Immature natural killer cell (primary cell): ENCODE measurements around the gene SAFB2. TPM values are rescaled to one million over a fixed set of nuclear protein-coding genes. Genes with fewer than 3 reads are reported as not detected.

Experiments
- DNase-seq, 3 donors: peaks; one replicate each; pipeline ENCODE4 v3.0.0; 2022; ENCODE audit warnings: mixed read lengths in 1 of 3
- H3K27ac Mint-ChIP-seq, 6 donors: one replicate each; pipeline ENCODE4 v1.8.0; 2020; ENCODE audit warnings: mixed read lengths in 6 of 6, mild to moderate bottlenecking in 5 of 6, inconsistent platforms in 4 of 6, moderate library complexity in 3 of 6
- H3K27me3 Mint-ChIP-seq, 3 donors: one replicate each; pipeline ENCODE4 v1.8.0; 2020 to 2021; ENCODE audit warnings: low read depth in 3 of 3, mild to moderate bottlenecking in 3 of 3, mixed read lengths in 3 of 3, moderate library complexity in 3 of 3, inconsistent platforms in 1 of 3
- H3K36me3 Mint-ChIP-seq, 3 donors: one replicate each; pipeline ENCODE4 v1.8.0; 2020; ENCODE audit warnings: mixed read lengths in 3 of 3, inconsistent platforms in 2 of 3, mild to moderate bottlenecking in 2 of 3
- H3K4me1 Mint-ChIP-seq, 2 donors: one replicate each; pipeline ENCODE4 v1.8.0; 2020; ENCODE audit warnings: inconsistent platforms in 2 of 2, mild to moderate bottlenecking in 2 of 2, mixed read lengths in 2 of 2, moderate library complexity in 1 of 2
- H3K4me3 Mint-ChIP-seq, 5 donors: one replicate each; pipeline ENCODE4 v1.8.0; 2020; ENCODE audit warnings: mild to moderate bottlenecking in 5 of 5, mixed read lengths in 5 of 5, inconsistent platforms in 3 of 5, moderate library complexity in 3 of 5
- H3K9me3 Mint-ChIP-seq, 6 donors: one replicate each; pipeline ENCODE4 v1.8.0; 2020; ENCODE audit warnings: mild to moderate bottlenecking in 6 of 6, mixed read lengths in 6 of 6, inconsistent platforms in 4 of 6, moderate library complexity in 3 of 6
- polyA plus RNA-seq, 3 donors: library from polyadenylated mRNA; unstranded; fragments of 300-500 nt; fragmentation: Illumina TruSeq; gene quantifications; one replicate each; pipeline ENCODE4 v1.2.3, GENCODE V29; 2021

The SAFB2 gene
- polyA plus RNA-seq, 3 donors from 2014 or later = 12.8 to 43.4 (median 19.6) TPM

GRCh38 chr19:5591476-5591875 lies 31.1 kb downstream of the SAFB2 start:
- no peak for DNase-seq
- peaks cover 16 to 59% (median 19%) of the 10 kb centered on the region in 3 donors for H3K36me3 Mint-ChIP-seq
- H3K4me3 Mint-ChIP-seq = no peak overlapping the region
- H3K4me1 Mint-ChIP-seq = peaks cover under 1 to 3% of the 10 kb centered on the region in 2 donors
- H3K27me3 Mint-ChIP-seq = peaks cover 5% of the 10 kb centered on the region in 3 donors
- no peak overlapping the region for H3K27ac Mint-ChIP-seq
- H3K9me3 Mint-ChIP-seq = no peaks in the 10 kb centered on the region

DNA sequence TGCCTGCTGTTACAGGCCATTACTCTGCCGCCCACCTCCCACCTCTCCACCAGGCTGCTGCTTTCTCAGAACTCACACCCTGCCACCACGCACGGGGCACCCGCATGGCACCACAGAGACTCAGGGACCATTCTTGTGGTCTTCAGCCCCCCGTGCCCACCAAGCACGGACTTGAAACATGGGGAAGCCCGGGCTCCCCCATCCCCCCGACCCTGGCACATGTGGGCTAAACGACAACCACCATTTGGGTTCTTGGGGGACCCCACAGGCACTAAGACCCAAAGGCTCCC lies 31.8 kb downstream of the SAFB2 start:
- no peak overlapping the region for H3K27ac Mint-ChIP-seq
- H3K9me3 Mint-ChIP-seq = no peaks in the 10 kb centered on the region
- peaks cover 1 to 3% of the 10 kb centered on the region in 2 donors for H3K4me1 Mint-ChIP-seq
- H3K4me3 Mint-ChIP-seq = no peak overlapping the region
- DNase-seq = no peak
- H3K36me3 Mint-ChIP-seq = peaks cover 16 to 56% (median 18%) of the 10 kb centered on the region in 3 donors
- H3K27me3 Mint-ChIP-seq = peaks cover 5% of the 10 kb centered on the region in 3 donors

- Mint-ChIP-seq H3K36me3 (peaks cover 14 to 53% (median 16%) of the 10 kb centered on the region in 3 donors), H3K27ac (no peak overlapping the region), H3K9me3 (no peaks in the 10 kb centered on the region)
These were observed 32.3 kb downstream of the SAFB2 start for GRCh38 chr19:5590151-5590864.

DNA sequence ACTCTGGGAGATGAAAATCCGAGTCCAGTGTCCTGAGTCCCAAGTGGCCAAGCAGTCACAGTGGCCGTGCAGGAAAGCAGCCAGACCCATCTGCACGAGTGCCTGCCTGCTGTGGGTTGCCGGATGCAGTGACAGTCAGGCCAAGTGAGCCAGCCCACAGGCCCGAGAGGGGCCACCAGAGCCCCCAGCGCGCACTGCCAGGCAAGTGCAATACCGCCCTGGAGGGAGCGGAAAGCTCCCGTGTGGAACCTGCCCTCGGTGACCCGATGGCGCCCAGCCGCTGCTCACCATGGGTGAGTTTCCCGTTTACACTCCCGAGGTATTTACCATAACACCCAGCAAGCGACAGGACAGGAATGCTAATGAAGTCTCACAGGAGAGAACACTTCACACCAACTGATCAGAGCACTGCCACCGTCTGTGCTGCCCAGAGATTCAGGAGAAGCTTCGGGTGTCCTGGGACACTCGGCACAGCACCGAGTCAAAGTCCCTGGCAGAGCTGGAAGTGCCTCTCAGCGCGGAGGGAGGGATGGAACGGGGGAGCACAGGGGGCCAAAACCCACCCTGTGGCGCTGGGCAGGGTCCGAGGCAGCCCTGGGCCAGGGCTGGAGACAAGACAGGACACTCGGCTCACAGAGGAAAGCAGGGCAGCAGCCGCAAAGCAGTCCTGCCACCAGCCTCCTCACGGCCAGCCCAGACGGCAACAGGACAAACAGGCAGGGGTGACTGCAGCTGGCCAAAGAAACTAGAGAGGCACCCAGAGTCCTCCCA lies 33.5 kb downstream of the SAFB2 start:
- H3K4me3 Mint-ChIP-seq = no peak overlapping the region
- H3K9me3 Mint-ChIP-seq = no peaks in the 10 kb centered on the region
- H3K4me1 Mint-ChIP-seq = peaks cover 4 to 6% of the 10 kb centered on the region in 2 donors
- H3K27ac Mint-ChIP-seq = no peak overlapping the region
- no peak for DNase-seq
- peaks cover 11 to 48% (median 13%) of the 10 kb centered on the region in 3 donors for H3K36me3 Mint-ChIP-seq
- peaks cover 1 to 4% (median 2%) of the 10 kb centered on the region in 3 donors for H3K27me3 Mint-ChIP-seq

More at GRCh38 chr19:5590151-5590864, 32.3 kb downstream of the SAFB2 start:
- Mint-ChIP-seq H3K27me3 (peaks cover 4 to 5% (median 4%) of the 10 kb centered on the region in 3 donors), H3K4me3 (no peak overlapping the region), H3K4me1 (peaks cover 4 to 6% of the 10 kb centered on the region in 2 donors)
- no peak for DNase-seq

DNA sequence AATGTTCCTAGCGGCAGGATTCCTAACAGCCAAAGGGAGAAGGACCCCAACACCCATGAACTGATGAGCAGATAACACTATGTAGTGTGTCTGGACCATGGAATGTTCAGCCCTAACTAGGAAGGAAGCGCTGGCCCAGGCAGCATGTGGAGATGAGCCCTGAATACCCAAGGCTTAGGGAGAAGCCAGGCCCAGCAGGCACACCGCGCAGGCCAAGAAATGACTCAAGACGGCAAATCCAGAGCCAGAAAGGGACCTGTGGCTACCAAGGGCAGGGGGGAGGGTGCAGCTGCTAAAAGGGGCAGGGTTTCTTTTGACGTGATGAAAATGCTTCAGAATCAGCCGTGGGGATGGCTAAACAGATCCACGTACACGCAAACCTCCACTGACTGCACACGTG lies 34.1 kb downstream of the SAFB2 start:
- H3K27ac Mint-ChIP-seq = peak overlapping the region in 1 of 6 donors; percentile 55

DNA sequence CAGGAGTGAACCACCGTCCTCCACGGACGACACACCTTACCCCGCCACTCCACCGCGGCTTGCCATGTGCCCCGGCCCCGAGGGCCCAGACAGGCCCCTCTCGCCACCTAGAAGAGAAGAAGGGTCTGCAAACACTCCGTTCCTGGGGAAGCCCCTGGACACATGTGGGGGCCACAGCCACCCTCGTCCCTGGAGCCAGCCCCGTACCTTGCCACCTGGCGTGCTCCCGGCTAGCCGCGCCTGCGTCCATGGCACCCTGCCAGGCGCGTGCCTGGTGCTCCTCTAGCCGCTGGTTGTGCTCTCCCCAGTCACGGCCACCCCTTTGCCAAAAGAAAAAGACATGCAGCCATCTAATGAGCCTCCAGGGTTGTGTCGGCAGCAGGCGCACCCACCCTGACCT lies 34.9 kb downstream of the SAFB2 start:
- no peak overlapping the region for H3K4me3 Mint-ChIP-seq
- H3K27ac Mint-ChIP-seq = no peak overlapping the region
- H3K36me3 Mint-ChIP-seq = peaks cover 3 to 38% (median 5%) of the 10 kb centered on the region in 3 donors

More for the DNA sequence above, 34.1 kb downstream of the SAFB2 start:
- Mint-ChIP-seq H3K36me3 (peaks cover 10 to 46% (median 12%) of the 10 kb centered on the region in 3 donors), H3K4me3 (no peak overlapping the region), H3K4me1 (peaks cover 4 to 6% of the 10 kb centered on the region in 2 donors), H3K27me3 (peaks cover 1 to 4% (median 2%) of the 10 kb centered on the region in 3 donors), H3K9me3 (no peaks in the 10 kb centered on the region)
- DNase-seq = no peak

GRCh38 chr19:5587071-5587455 lies 35.5 kb downstream of the SAFB2 start:
- Mint-ChIP-seq H3K4me3 (no peak overlapping the region), H3K9me3 (no peaks in the 10 kb centered on the region), H3K36me3 (peaks cover 0 to 32% (median 5%) of the 10 kb centered on the region in 3 donors), H3K4me1 (peaks cover 4 to 6% of the 10 kb centered on the region in 2 donors), H3K27me3 (peaks cover 1 to 2% (median 2%) of the 10 kb centered on the region in 3 donors), H3K27ac (no peak overlapping the region)
- DNase-seq = no peak

More for the DNA sequence above, 34.9 kb downstream of the SAFB2 start:
- H3K4me1 Mint-ChIP-seq = peaks cover 4 to 6% of the 10 kb centered on the region in 2 donors
- peaks cover 1 to 4% (median 2%) of the 10 kb centered on the region in 3 donors for H3K27me3 Mint-ChIP-seq
- no peak for DNase-seq
- no peaks in the 10 kb centered on the region for H3K9me3 Mint-ChIP-seq

DNA sequence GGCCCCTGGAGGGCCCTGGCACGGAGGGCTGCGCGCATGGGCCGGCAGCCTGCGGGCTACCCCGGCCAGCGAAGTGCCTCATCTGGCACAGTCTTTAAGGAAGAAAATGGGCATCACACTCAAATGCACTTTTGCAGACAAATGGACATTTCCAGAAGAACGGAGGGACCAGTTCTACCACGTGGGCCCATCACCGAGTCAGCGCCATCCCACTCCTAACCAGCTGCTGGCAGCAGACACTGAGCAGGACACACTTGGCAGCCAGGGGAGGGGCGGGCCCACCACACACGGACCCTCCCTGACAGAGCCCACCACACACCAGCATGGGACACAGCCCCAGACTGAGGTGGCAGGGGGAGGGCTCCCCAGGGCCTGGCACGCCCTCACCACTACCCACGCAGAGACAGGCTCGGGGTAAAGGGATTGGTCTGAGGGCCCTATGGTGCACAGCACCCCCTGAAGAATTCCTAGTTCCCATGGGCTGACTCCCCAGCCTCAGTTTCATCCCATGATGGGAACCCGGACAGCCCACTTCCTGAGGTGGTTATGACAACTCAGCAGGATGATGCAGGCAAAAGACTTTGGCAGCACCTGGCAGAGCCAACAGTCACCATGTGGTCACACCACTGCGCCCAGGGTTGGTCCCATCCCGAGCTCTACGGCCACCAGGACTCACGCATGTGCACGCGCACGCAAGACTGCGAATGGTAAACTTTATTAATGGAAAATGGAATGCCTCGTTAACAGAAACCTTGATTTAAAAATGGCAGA lies 36.1 kb downstream of the SAFB2 start:
- H3K4me3 Mint-ChIP-seq = no peak overlapping the region
- H3K9me3 Mint-ChIP-seq = no peaks in the 10 kb centered on the region
- H3K27ac Mint-ChIP-seq = no peak overlapping the region
- peaks cover 4 to 6% of the 10 kb centered on the region in 2 donors for H3K4me1 Mint-ChIP-seq
- H3K36me3 Mint-ChIP-seq = peaks cover 0 to 27% (median 5%) of the 10 kb centered on the region in 3 donors
- H3K27me3 Mint-ChIP-seq = peaks cover 2% of the 10 kb centered on the region in 3 donors
- no peak for DNase-seq

DNA sequence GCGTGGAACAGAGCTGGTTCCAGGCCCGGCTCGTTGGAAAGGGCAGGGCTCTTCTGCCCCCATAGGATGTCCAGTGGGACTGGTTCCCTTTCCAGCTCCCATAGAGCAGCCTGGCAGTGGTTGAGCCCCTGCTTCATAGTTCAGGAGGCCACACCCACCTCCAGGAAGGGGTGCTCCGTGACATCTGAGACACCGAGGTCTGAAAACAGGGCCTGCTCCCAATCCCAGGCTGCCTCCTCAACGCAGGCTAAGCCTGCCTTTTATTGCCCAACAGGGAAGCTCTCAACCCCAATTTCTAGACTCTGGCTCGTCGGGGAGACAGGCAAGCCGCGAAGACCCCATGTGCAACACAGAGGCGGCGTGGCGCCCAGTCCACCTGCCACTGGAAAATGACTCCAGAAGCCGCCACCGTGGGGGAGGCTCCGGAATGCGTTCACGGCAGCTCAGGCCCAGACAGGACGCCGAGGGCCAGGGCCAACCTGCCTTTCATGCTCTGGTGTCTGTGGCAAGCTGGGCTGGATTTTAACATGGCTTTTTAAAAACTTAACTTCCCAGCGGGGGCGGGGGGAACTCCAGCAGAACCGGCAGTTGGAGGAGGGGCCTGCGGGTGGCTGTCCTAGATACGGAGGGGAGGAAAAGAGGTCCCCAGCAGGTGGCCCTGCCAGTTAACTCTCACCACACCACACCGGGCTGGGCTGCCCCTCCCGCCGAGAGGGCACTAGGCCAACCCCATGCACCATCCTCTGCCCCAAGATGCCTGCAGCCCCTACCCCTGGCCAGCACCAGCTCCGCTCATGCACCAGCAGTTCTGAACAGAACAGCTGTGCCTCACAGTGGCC lies 36.9 kb downstream of the SAFB2 start:
- Mint-ChIP-seq H3K9me3 (no peaks in the 10 kb centered on the region), H3K4me1 (peaks cover 4 to 6% of the 10 kb centered on the region in 2 donors), H3K4me3 (no peak overlapping the region), H3K36me3 (peaks cover 0 to 22% (median 5%) of the 10 kb centered on the region in 3 donors), H3K27me3 (peaks cover 2 to 5% (median 4%) of the 10 kb centered on the region in 3 donors), H3K27ac (peak overlapping the region in 3 of 6 donors; percentile 22 to 48 (median 28))
- DNase-seq = no peak

GRCh38 chr19:5580161-5580571 lies 42.4 kb downstream of the SAFB2 start:
- Mint-ChIP-seq H3K4me3 (no peak overlapping the region), H3K36me3 (no peaks in the 10 kb centered on the region), H3K27me3 (peaks cover 2% of the 10 kb centered on the region in 3 donors), H3K9me3 (no peaks in the 10 kb centered on the region), H3K4me1 (peaks cover 7 to 9% of the 10 kb centered on the region in 2 donors), H3K27ac (peak overlapping the region in 1 of 6 donors; percentile 28)
- DNase-seq = no peak

DNA sequence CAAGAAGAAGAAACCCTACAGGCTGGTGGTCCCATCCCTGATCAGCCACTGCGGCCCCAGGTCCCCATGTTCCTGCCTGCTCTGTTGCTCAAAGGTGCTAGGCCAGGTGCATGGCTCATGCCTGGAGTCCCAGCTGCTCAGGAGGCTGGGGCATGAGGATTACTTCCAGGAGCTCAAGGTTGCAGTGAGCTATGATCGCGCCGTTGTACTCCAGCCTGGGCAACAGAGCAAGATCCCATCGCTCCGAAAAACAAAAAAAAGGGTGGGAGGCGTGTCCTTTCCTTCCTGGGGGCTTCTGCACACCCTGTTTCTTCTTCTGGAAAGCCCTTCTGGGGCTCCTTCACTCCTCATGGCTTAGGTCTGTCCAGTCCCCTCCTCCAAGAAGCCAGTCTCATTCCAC lies 42.9 kb downstream of the SAFB2 start:
- H3K4me1 Mint-ChIP-seq = peaks cover 7 to 9% of the 10 kb centered on the region in 2 donors
- H3K36me3 Mint-ChIP-seq = no peaks in the 10 kb centered on the region
- H3K27me3 Mint-ChIP-seq = peaks cover 2% of the 10 kb centered on the region in 3 donors
- no peaks in the 10 kb centered on the region for H3K9me3 Mint-ChIP-seq
- peak overlapping the region in 1 of 6 donors; percentile 28 for H3K27ac Mint-ChIP-seq
- H3K4me3 Mint-ChIP-seq = no peak overlapping the region
- DNase-seq = no peak

- no peak overlapping the region for H3K4me3 Mint-ChIP-seq
These were observed 43.3 kb downstream of the SAFB2 start for GRCh38 chr19:5579286-5579685.

More at GRCh38 chr19:5579286-5579685, 43.3 kb downstream of the SAFB2 start:
- Mint-ChIP-seq H3K4me1 (peaks cover 7 to 9% of the 10 kb centered on the region in 2 donors), H3K36me3 (no peaks in the 10 kb centered on the region), H3K9me3 (no peaks in the 10 kb centered on the region), H3K27me3 (peaks cover 2% of the 10 kb centered on the region in 3 donors), H3K27ac (no peak overlapping the region)
- no peak for DNase-seq
